GM21528 (cell line): ENCODE data around the gene PDK4.

Experiments
- ATAC-seq: cut with Tn5 transposase; IDR thresholded peaks from one replicate; pipeline ENCODE4 v1.9.1; 2021; ENCODE audit warnings: mild to moderate bottlenecking, moderate library complexity; ENCODE audit not compliant: unreplicated experiment, low FRiP score

The PDK4 gene

DNA sequence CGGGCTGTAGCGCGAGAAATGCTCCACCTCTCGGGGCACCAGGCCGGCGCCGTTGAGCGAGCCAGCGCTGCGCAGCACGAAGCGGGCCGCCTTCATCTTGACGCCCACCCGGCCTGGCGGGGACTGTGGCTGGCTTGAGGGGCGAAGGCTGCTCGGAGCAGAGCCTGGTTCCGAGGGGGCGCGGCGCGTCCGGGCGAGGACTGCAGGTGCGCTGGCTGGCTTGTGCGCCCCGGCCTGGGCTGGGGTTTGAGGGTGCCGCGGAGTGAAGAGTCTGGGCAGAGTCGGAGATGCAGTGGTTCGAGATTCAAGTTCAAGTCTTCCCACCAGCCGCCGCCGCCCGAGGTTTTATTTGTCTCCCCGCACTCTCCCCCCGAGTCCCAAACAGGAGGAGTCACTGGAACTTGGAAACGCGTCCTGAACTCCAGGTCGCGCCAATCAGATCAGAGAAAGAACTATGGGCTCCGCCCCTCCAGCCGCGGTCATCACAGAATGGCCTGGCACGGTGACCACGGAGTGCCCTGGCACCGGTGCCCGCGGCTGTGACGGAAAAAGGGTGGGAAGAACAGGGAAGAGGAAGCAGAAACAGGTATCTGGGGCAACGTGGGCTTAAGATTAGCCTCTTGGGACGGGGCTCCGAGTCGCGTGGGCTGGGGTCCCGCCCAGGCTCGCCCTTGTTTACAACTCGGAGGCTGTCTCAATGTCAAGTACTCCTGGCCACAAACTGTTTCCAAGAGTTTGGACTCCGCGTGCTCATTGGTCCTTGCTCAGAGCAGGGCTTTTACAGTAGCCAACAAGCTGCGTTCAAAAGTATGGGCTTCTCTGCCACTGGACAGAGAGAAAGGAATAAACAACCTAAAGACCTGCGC, at the start of gene PDK4:
Gene PDK4, minus strand, starts transcription at position 319 of the 866 bp plus-strand sequence. Its CDS starts 223 bp downstream, at position 96.
- ATAC-seq = no peak

DNA sequence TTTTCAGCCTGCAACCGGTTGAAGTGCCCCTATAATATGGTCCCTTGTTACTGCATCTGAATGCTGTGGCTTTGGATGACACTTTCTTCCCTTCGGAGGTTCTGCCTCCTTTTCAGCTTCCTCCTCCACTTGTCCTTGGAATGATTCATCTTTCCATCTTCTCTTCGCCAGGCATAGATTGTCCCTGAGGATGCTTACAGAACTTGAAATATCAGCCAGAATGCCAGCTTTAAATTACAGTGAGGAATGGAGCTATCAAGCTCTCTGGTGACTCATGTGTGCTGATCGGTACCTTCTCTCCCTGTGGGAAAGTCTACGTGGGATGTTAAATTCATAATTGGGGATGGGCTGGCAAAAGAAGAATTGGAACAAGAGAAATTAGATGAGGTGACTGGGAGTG, 45.9 kb upstream of the PDK4 start:
- ATAC-seq = no peak

DNA sequence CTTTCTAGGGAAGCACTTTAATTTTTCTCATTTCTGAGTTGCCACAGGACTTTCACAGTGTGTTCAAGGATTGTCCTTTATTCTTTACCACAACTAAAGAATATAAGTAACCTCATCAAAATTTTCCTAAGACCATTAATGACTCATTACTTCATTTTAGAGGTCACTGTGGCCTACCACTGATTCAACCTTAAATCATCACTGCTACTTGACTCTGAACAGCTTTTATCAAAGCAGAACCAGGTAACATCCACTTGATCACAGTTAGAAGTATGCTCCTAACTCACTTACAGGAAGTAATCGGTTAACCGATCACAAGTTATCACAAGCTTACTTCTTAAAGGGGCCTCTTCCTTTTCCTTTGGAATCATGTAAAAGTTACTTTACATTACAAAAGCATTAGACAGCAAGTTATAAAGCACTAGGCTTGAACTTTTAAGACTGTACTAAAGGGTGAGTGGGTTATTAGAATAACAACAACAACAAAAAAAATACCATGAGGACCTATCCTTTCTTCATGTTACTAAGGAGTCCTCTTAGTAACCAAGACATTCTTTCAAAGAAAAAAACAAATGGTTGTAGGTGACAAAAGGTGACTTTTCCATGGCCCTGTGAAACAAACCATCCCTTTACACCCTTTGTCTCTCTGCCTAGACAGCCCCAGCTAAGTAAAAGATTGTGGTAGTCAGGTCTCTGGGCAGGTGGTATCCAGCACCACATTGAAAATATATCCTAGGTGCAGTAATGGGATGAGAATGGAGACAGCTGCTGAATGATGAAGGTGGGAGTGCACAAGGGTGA, 40.0 kb upstream of the PDK4 start:
- no peak for ATAC-seq

DNA sequence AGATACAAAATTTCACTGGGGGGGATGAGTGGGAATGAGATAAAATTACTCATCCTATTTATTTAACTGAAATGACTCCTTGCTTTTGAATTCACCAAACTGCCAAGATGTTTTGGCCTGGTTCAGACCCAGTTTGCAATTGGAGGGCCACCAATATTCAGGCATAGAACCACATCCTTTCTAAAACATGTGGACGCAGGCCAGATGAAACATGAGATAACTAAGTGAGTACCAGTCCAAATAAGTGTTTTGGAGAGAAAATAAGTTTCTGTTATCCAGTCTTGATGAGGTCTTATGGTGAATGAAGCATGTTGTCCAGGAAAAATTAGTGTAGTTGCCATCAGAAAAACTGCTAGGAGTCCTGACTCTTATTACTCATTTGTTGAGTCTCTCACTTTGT, 36.3 kb upstream of the PDK4 start:
- ATAC-seq = no peak

DNA sequence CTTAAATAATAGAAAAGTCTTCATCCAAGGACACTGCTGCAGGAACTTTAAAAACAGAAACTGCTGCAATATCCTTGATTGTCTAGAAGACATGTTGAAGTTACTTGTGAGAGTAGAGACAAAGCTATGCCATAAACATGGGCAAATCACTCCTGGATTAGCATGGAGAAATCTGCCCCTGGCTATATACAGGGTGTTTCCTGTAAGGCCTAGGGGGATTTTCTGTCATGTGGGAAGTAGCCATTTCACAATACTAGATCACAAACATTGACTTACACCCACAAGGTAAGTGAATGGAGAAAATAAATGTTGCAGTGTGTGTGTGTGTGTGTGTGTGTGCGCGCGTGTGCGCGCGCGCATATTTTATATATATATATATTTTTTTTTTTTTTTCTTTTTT, 35.2 kb upstream of the PDK4 start:
- no peak for ATAC-seq

DNA sequence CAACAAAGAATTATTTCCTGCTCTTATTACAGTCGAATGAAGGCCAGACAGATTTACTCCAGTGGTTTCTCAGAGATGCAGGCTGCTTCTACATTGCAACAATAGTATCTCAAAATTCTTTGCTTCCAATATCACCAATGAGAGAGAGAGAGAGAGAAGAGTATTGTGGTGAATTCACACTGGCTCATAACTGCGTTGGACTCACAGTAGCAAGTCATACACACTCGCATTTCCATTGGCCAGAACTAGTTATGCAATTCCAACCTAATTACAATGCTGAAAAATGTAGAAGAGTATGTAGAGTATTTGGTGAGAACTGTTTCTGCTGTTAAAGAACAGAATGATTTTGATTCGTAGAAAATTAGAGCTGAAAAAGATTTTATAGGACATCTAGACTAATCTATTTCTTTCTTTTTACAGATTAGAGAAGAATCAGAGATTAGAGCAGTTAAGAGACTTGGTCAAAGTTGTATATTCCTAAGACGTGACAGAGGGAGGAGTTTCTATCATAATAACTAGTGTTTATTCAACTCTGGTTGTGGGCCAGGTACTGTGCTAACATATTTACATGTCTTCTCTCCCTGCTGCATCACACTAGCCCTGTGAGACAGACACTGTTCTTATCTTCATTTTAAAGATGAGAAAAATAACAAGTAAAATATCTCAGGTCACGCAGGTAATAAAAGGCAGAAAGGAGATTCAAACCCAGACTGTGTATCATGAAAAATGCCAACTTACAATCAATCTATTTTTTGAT, 34.6 kb upstream of the PDK4 start:
- ATAC-seq = no peak

DNA sequence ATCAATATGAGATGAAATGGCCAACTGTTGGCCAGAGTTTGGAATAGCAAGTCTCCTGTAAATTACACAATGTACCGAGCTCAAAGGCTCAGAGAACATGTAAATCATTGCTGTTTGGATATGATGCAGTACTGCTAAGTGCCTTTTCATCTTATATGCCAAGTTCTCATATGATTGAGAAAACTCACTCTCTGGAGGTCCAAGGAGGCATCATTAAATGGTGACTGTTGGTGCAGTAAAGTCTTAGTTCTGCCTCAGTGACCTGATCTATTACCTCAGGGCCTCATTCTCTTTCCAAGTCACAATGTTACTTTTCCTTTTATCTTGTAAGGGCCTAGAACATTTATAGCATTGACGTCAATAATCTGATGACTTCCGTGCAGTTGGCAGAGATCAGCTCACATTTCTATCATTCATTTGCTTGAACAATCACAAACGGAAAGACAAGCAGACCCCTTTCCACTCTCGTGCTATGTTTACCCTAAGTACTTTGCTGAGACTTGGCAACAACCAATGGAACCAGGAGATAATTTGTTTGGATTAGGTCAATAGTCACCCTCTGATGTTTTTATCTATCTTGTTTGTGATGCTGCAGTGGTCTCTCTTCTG, 32.6 kb upstream of the PDK4 start:
- ATAC-seq = no peak

DNA sequence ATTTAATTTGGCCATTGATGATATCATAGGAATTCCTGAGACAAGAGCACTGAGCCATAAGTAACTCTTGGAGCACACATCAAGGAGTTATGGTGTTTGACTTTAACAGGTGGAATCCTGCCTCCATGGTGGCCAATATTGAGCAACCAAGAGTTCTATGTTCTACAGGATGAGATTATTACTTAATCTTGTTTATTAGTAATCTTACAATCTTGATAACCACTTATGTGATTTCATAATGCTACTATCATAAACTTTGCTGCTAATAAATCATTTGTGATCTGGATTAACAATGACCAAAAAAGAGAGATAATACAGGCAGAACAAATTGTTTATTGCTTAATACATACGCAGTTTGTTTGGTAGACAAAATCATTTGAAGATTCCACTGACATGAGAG, 27.5 kb upstream of the PDK4 start:
- no peak for ATAC-seq

DNA sequence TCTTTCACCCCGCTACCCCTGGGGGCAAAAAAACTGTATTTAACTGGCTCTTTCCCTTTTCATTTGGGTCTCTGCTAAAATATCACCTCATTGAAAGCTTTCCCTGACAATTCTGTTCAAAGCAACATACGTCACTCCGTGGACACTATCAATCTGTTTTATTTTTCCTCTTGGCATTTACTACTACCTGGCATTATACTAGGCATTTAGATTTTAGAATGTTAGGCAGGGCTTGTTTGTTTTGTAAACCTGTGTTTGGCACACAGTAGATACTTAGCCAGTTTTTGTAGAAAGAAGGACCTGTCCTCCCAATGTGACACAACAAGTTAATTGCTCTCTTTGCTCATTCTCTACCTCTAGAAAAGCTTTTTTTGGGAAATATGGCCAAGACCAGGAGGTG, 26.5 kb upstream of the PDK4 start:
- ATAC-seq = no peak

DNA sequence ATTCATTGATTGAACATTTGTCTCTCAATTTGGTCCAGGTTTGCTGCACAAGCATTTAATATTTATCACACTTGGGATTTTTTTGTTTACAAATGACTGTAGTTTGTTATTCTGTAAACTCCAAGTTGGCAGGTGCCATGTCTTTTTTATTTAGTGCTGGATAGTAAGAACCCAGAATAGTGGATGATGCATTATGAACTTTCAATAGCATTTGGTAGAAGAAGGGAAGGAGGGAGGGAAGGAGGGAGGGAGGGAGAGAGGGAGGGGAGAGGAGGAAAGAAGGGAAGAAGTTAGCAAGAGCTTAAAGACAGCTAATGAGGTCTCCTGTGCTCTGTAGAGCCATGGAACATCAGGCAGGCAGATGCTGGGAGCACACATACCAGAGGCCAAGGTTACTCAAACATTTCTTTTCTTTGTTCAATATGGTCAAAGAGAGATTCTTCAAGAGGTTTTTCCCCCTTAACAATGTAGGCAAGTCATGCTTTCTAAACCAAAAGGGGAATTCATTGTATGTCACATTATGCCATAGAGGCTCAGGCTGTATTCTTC, 25.8 kb upstream of the PDK4 start:
- ATAC-seq = no peak

DNA sequence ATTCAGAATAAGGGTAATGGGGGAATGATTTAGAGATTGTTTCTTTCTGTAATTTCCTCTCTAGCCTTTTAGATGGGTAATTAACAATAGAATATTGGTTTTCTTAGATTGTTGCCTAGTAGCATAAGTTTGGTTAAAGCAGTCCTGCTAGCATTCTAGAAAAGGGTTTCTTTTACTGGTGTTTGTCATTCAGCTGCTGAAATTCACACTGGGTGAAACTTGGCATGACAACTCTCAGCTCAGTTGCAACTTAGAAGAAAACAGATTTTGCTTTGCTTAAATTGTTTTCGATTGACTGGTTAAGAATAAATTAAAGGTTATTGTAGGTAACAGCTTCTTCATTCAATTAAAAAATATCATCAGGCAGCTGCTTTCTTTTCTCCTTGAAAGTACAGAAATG, 25.1 kb upstream of the PDK4 start:
- ATAC-seq = no peak

DNA sequence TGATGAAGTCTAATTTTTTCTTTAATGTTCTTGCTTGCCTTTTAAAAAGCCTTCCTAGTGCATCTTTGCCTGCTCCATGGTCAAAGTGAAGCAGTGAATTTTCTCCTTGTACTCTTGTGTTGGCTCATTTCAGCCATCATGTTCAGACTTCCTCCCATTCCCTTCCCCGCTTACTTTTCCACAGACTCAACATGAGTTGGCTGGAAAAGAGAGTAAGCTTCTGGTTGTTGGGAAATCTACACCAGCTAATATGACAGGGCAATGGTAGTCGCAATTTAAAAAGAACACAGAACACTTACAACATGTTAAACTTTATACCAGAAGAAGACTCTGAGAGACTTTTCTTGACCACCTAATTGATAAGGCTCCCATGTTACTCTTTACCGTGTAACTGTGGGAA, 24.3 kb upstream of the PDK4 start:
- ATAC-seq = no peak

DNA sequence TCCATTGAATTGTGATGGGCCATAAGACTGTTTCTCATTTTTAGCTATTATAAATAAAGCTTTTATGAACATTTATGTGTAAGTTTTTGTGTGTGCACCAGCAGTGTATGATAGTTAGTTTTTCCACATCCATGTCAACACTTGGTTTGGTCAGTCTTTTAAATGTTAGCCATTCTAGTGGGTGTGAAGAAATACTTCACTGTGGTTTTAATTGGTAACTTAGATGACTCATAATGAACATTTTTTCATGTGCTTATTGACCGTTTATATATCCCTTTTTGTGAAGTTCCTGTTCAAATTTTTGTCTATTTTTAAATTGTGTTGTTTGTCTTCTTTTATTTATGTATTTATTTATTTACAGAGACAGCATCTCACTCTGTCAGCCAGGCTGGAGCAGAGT, 23.6 kb upstream of the PDK4 start:
- ATAC-seq = no peak

DNA sequence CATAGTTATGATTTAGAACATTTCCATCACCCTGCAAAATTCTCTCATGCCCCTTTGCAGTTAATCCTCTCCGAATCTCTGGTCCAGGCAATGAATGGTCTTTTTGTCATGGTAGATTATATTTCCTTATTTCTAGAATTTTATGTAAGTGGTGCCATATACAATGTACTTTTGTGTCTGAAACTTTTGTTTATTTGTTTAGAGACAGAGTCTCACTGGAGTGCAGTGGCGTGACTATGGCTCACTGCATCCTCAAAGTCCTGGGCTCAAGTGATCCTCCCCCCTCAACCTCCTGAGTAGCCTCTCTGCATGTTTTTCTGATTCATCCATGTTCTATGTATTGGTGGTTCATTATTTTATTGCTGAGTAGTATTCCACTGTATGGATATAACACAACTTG, 23.2 kb upstream of the PDK4 start:
- no peak for ATAC-seq

DNA sequence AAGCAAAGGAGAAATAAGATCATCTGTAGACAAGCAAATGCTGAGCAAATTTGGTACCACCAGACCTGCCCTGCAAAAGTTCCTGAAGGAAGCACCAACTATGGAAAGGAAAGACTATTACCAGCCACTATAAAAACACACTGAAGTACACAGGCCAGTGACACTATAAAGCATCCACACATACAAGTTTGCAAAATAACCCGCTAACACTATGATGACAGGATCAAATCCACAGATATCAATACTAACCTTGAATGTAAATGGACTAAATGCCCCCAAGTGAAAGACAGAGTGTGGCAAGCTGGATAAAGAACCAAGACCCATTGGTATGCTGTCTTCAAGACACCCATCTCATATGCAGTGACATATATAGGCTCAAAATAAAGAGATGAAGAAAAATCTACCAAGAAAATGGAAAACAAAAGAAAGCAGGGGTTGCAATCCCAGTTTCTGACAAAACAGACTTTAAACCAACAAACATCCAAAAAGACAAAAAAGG, 18.2 kb upstream of the PDK4 start:
- no peak for ATAC-seq

DNA sequence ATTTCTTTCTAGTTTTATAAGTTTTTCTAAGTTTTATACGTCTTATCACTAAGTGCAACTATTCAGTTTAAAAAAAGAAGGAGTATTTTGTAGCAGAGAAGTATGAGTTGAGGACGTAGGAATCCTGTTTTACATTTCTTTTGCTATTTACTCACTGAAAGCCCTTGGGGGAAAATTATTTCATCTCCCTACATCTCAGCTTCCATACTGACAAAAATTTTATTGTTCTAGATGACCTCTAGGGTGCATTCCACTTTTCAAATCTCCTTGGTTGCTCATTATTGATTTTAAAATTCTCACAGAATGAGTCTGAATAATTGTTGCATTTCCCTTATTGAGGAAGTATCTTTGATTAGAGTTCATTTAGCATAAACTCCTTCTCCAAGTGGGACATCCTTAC, 14.9 kb upstream of the PDK4 start:
- ATAC-seq = no peak

DNA sequence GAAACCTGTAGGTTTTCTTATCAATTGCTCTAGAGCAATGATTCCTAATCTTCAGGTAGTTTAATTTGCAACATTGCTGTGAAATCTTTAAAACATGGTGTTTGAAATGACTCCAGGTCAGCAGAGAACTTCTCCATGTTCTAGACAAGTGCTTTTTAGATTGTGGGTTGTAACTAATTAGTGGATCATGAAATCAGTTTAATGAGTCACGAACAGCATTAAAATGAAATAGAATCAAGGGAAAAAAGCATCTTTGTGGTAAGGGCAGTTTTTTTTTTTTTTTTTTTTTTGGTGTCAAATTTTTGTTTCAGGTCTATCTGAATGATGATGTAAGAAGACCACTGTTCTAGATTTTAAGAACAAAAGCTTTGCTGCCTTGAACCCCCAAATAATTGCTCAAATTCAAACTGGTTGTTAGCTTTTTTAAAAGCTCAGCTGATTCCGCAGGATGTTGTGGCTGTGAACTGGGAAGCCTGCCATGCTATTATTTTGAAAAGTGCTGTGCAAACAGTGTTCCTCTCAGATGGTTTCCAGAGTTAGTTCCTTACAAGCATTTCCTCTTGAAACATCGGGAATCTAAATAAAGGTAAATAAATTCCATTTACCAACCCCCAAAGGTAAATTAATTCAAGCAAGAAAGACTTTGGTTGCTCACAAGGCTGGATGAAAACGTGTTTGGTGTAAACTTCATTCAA, 13.1 kb upstream of the PDK4 start:
- ATAC-seq = no peak

DNA sequence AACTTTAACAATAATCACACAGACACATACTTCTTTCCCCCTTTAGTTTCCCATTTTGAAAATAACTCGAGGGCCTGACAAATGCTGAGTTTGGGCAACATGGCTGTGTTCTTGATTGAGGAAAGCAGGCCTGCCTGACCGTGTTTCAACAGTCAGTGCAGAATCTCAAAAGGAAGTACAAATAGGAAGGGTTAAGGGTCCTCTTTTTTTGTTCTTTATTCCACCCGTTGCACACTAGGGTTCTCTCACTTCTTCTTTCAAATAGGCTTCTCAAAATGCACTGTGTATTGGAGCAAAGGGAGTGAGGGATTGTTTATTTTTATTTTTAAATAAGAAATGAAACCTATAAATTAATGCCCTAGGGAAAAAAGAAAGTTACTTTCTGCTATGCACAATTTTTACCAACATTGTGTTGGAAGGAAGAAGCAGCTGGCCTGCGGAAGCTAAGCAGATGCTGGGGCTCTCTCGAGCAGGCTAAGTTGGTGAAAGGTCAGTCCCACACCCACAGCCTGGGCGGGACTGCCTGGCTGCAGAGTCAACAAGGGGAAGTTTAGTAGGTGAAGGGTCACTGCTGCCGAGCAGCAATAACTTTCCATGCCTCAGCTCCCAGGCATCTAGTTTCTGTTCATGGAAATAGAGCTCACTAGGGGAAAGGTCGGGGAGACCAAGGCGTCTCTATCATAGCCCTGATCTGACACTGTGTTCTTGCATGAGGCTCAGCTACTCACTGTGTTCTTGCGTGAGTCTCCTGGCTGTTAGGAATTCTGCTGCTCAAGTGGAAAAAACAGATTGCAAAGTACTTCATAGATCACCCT, 12.2 kb upstream of the PDK4 start:
- peak; percentile 99 for ATAC-seq

DNA sequence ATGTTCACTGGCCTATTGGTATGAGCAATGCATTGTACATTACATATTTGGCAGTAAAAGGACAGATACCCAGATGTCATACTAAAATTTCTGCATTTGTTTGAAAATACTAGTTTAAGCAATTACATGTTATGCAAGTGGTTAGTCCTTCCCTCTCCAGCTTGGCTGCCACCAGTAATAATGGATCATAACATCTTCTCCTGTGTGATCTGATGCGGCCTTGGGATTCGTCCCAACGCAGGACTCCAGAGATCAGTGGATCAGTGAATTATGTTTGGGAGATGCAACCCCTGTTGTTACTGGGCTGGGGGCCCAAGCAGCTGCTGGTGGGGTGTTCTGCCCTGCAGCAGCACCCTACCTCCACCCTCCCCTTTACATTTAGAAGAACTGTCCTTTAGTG, 11.2 kb upstream of the PDK4 start:
- no peak for ATAC-seq
